GM18870 (cell line): ENCODE measurements around the gene LGALS1.
"Not testable (repeated sequence)": the region's sequence is repeated elsewhere in the genome, so short reads cannot be mapped to it uniquely, and the experiment has no call there.

ENCODE experiments used
- ATAC-seq: cut with Tn5 transposase; IDR thresholded peaks from one replicate; pipeline ENCODE4 v1.9.1; 2021; ENCODE audit warnings: moderate library complexity; ENCODE audit not compliant: unreplicated experiment

Gene LGALS1

GRCh38 chr22:37716708-37717107 lies 41.3 kb downstream of the LGALS1 start:
- ATAC-seq, result no peak

- ATAC-seq, result not testable (repeated sequence)
Measured at GRCh38 chr22:37717235-37717634, 41.8 kb downstream of the LGALS1 start.

DNA sequence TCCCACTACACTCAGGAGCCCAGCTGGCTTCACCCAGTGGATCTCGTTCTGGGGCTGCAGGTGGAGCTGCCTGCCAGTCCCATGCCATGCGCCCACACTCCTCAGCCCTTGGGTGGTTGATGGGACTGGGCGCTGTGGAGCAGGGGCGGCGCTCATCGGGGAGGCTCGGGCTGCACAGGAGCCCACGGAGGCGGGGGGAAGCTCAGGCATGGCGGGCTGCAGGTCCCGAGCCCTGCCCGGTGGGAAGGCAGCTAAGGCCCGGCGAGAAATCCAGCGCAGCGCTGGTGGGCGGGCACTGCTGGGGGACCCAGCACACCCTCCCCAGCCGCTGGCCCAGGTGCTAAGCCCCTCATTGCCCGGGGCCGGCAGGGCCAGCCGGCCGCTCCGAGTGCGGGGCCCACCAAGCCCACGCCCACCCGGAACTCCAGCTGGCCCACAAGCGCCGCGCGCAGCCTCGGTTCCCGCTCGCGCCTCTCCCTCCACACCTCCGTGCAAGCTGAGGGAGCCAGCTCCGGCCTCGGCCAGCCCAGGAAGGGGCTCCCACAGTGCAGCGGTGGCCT lies 42.4 kb downstream of the LGALS1 start:
- ATAC-seq, result not testable (repeated sequence)

DNA sequence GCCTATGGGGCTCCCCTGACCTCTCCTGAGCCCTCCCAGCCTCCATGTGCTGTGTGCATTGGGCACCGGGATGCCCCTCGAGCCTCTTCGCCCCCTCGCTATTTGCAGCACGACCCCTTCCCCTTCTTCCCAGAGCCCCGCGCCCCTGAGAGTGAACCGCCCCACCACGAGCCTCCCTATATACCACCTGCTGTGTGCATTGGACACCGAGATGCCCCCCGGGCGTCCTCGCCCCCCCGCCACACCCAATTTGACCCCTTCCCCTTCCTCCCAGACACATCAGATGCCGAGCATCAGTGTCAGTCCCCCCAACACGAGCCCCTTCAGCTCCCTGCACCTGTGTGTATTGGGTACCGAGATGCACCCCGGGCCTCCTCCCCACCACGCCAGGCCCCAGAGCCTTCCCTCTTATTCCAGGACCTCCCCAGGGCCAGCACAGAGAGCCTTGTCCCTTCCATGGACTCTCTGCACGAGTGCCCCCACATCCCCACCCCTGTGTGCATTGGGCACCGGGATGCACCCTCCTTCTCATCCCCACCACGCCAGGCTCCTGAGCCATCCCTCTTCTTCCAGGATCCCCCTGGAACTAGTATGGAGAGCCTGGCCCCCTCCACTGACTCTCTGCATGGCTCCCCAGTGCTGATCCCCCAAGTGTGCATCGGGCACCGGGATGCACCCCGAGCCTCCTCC lies 50.3 kb downstream of the LGALS1 start:
- no peak for ATAC-seq

DNA sequence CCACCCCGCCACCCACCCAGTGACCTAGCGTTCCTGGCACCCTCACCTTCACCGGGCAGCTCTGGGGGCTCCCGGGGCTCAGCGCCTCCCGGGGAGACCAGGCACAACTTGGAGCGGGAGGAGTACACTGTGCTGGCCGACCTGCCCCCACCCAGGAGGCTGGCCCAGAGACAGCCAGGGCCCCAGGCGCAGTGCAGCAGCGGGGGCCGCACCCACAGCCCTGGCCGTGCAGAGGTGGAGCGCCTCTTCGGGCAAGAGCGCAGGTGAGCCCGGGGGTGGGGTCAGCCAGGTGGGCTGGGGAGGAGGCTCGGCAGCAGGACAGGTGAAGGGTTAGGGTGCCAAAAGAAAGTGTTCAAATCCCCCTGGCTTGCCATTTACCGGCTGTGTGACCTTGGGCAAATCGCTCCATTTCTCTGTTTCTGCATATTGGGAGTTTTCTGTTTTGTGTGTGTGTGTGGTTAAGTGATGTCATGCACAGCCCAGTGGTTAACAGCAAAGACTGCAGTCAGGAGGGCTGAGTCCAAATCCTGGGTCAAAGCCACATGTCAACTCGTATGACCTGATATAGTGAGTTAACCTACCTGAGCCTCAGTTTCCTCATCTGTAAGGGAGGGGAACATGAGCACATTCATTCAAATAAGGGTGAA lies 50.9 kb downstream of the LGALS1 start:
- ATAC-seq, result no peak

DNA sequence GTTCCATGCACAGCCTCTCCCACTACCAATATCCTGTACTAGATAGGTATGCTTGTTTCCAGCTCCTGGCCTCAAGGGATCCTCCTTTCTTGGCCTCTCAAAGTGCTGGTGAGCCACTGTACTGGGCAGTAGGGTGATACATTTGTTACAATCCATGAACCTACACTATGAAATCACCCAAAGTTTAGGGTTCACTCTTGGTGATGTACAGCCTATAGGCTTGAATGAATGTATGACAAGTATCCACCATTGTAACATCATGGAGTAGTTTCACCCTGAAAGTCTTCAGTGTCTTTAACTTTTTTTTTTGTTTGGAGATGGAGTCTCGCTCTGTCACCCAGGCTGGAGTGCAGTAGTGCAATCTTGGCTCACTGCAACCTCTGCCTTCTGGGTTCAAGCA lies 53.2 kb downstream of the LGALS1 start:
- ATAC-seq, result no peak
